Left kidney (tissue), 2 donors: Measurements from ENCODE around the gene CDH18. TPM values are rescaled to one million over a fixed set of nuclear protein-coding genes. Genes with fewer than 3 reads are reported as not detected.
"Not testable (repeated sequence)": the region's sequence is repeated elsewhere in the genome, so short reads cannot be mapped to it uniquely, and the experiment has no call there.

Experiments
- DNase-seq: peaks from one replicate; pipeline ENCODE4 v3.0.0-alpha.2; 2013
- polyA plus RNA-seq: library from polyadenylated mRNA; unstranded; fragments of 120-200 nt; gene quantifications from one replicate; pipeline ENCODE4 v1.2.1, GENCODE V29; 2013; ENCODE audit not compliant: insufficient read length

CDH18 gene
- polyA plus RNA-seq, 1 donor = 2.0 TPM

GRCh38 chr5:19859020-19859419, 129.0 kb downstream of the CDH18 start:
- DNase-seq = no peak

DNA sequence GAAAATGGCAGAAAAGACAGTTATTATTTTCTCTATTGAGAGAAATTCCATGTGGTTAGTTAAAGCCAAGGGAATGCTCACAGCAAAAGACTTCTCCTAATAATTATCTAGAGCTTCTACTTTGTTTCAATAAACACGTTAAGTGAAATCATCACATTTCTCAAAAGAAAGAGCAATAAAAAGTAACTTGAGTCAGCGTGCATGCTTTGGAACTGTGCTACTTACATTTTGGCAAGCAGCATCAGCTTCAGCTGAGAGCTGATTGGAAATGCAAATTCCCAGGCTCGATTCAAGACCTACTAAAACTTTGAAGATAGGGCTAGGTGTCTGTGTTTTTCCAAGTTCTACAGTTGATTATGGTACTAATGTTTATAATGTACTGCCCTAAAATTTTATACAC, 132.1 kb downstream of the CDH18 start:
- no peak for DNase-seq

DNA sequence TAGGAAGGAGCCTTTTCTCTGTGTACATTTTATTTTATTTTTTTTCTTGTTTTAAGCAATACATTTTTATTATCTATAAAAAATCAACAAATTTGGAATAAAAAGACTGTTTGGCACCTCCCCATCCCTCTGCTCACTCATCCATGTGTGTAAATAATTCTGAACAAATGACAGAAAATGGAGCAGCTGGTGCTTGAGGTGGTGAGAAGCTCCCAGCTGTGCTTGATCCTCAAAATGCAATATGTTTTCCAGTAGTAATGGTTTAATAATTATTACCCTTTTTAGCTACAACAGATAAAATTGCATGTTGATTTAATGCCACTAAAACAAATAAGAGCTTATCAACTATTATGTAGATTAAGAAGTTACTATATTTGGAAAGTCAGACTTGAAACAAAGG, 132.5 kb downstream of the CDH18 start:
- DNase-seq = no peak

- DNase-seq = no peak
These were observed 133.0 kb downstream of the CDH18 start for GRCh38 chr5:19855031-19855430.

DNA sequence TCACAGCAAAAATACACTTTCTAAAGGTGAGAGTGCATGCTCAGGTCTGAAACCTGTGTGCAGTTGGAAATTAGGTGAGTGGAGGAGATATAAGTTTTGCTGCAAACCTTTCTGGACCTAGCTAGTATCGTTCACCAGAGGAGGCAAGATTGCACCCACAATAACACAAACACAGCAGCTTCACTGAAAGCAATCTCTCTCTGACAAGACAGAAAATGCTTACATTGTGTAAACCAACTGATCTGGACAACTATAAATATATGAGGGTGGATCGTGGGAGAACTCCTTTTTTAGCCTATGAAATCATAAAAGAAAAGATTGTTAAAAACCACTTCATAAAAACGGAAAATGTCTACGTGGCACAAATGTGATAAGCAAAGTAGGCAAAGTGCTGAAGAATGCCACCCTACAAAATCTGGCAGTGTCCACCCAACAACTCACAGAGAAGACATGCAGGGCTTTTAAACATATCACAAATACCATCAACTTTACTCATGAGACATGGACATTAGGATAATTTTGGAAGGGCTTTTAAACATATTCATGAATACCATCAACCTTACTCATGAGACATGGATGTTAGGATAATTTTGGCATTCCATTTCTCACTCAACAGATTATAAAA, 134.3 kb downstream of the CDH18 start:
- no peak for DNase-seq

- no peak for DNase-seq
These were observed 150.3 kb downstream of the CDH18 start for GRCh38 chr5:19837536-19838174.

- no peak for DNase-seq
These were observed 152.6 kb downstream of the CDH18 start for GRCh38 chr5:19835442-19835841.

DNA sequence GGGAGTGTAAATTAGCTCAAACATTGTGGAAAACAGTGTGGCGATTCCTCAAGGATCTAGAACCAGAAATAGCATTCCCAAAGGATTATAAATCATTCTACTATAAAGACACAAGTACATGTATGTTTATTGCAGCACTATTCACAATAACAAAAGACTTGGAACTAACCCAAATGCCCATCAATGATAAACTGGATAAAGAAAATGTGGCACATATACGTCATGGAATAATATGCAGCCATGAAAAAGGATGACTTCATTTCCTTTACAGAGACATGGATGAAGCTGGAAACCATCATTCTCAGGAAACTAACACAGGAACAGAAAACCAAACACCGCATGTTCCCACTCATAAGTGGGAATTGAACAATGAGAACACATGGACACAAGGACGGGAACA, 175.3 kb downstream of the CDH18 start:
- not testable (repeated sequence) for DNase-seq

DNA sequence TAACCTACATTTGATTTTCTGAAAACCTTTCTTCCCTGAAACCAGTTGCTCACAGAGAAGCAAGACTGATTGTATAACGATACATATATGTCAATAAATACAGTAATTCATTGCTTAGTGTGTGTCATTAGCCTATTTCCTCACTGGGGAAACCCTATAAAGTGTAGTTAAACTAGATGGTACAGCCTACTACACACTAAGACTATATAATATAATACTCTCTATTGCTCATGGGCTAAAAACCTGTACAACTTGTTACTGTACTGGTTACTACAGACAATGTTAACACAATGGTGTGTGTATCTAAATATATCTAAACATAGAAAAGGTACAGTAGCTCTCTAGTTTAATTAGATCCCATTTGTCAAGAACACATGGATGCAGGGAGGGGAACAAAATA, 181.2 kb downstream of the CDH18 start:
- no peak for DNase-seq

DNA sequence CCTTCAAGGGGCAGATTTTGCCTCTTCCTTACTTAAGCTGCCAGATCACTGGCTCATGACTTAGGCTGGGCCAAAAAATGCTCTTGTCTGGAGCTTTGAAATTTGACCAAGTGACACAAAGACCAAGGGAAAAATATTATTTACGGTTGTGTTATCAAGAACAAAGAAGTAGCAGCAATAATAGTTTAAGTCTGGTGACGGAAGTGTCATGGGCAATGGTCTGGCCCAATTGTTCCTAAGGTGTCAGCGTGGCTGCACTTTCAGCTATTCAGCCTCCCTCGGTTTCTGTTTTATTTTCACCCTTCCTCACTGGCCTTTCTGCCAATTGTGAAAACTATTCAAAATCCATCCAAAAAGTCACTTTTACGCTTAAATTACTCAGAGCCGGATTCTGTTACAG, 185.3 kb downstream of the CDH18 start:
- DNase-seq = no peak

DNA sequence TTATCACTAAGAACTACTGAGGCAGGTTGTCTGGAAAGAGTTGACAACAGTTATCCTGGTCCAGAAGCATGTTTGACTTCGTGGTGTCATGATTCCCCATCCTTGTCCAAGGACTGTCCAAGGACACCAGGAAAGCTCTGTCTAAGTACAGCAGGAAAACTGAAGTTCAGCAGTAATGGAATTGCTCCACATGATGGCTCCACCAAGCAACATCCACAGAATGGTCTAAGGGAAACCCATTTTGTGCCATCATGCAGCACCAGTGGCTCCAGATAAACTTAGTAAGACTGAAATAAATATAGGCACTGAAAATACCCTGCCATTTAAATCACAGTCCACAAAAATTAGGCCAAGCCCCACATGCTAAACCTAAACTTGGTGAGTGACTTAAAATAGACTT, 192.8 kb downstream of the CDH18 start:
- DNase-seq = no peak

DNA sequence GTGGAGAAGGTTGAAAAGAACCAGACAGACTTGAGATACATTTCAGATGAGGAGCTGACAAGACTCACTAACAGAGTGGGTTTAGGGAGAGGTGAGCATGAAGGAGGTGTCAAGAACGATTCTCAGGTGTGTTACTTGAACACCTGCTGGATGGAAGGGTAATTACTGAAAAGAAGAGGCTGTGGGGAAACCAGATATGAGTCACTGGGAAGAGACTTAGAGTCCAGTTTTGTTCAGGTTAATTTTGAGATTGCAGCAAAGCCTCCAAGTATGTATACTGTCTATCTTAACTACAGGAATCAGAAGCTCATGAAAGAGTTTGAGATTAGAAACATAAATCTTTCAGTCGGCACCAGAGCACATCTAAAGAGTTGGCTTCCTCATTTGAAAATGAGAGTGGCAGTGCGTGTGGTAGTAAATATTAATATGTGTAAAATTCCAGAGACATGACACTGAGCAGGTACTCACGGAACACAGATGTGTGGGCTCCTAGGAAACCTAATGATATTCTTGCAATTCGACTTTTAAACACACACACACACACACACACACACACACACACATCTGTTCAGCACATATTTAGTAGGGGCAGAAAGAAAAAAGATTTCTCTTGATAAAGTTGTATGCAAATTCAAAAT, 197.1 kb downstream of the CDH18 start:
- DNase-seq = no peak

DNA sequence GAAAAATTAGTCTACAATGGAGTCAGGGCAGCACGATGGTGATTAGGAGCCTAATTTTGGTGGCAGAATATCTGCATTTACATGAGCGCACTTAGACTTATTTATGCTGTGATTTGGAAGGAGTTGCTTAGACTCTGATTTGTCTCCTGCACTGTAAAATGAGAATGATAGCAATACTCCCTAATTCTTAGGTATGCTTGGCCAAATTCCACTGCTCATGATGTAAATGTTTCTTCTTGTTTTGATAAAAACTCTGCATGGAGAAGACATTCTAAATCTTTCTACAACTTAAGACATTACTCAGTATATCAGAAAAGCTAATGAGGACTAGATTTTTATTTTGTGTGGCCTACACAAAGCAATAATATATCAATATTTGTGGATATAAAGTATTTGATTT, 205.4 kb downstream of the CDH18 start:
- no peak for DNase-seq

DNA sequence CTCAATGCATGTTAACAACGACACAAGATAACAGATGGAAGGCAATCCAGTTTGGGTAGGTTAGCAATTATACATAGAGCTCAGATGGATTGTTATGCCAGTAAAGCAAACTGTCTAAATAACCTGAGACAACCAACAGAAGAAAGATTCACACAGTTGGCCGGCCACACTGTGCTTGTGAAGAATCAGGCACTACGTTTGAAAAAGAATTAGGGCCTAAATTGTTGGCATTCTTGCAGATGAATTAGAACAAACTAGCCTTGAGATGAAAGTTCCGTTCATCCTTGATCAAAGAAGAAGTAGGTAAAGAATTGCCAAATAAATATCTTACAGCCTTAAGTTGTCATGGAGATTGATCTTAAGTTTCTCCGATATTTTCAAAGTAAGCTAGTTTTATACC, 210.6 kb downstream of the CDH18 start:
- DNase-seq = no peak

GRCh38 chr5:19776886-19777285, 211.1 kb downstream of the CDH18 start:
- DNase-seq = not testable (repeated sequence)

- DNase-seq = no peak
These were observed 216.7 kb downstream of the CDH18 start for GRCh38 chr5:19771174-19771835.

- no peak for DNase-seq
These were observed 217.6 kb downstream of the CDH18 start for GRCh38 chr5:19770396-19770795.

- DNase-seq = no peak
These were observed 220.0 kb downstream of the CDH18 start for GRCh38 chr5:19767987-19768386.

- DNase-seq = no peak
These were observed 234.4 kb downstream of the CDH18 start for GRCh38 chr5:19753579-19753978.

DNA sequence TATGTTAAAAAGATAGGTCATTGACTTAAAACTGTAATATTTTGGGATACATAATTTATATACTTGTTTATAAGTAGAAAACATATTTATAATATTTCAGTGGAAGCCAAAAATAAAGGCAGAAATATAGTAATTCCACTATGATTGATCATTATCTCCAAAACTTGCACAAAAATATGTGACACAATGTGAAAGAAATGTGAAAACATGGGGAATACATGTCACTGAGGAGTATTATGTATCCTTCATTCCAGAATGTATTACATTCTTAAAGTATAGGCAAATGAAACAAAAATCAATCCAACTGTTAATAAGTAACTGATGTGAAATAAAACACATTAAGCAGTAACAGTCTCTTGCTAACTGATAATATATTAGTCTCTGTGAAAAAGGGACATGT, 236.7 kb downstream of the CDH18 start:
- no peak for DNase-seq

GRCh38 chr5:19745247-19745646, 242.8 kb downstream of the CDH18 start:
- DNase-seq = no peak

DNA sequence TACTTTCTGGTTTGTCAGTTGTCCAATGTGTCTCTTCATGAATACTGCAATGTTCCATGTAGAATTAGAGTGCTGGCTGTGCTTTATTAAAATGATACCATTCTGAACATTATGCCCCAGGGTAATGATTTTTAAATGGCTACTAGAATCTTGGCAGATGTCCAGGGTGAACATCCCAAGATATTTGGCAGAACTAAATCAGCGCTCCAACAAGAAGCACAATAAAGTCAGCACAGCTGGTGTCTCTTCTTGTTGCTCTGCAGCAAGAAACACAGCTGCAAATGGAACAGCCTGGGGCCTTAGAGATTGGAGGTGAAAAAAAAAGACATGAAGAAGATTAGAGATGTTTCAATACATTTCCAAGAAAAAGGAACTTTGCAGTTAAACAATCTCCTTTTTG, 248.3 kb downstream of the CDH18 start:
- DNase-seq = no peak

GRCh38 chr5:19734776-19735175, 253.2 kb downstream of the CDH18 start:
- DNase-seq = peak; percentile 18
